ENCODE data around the gene UBA52.

DNA sequence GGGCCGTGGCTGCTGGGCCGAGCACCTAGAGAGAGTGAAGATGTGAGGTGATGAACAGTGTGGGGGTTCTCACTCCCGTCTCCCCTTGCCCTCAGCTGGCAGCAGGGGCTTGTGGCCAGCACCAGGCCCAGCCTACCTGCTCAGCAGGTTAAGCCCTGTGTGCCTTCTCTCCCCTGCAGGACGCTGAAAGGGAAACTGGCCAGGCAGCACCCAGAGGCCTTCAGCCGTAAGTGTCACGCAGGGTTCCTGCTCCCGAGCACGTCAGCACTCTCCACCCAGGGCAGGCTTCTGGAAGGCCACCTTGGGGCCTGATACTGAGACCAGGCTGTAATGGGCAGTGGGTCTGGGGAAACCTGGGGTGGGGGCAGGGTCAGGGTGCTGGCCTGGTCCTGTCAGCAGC, 4.7 kb upstream of the UBA52 start:
- TF ChIP-seq STAT5B (CRISPR knock-in tag; IDR thresholded peaks at IDR 0.05) (no peak), EZH2 (conservative IDR thresholded peaks at IDR 0.05; ENCODE audit: low read depth, low read length) (no peak), RNF2 (conservative IDR thresholded peaks at IDR 0.05; ENCODE audit: low read depth) (no peak)
- TF ChIP-seq, protein P1, sequence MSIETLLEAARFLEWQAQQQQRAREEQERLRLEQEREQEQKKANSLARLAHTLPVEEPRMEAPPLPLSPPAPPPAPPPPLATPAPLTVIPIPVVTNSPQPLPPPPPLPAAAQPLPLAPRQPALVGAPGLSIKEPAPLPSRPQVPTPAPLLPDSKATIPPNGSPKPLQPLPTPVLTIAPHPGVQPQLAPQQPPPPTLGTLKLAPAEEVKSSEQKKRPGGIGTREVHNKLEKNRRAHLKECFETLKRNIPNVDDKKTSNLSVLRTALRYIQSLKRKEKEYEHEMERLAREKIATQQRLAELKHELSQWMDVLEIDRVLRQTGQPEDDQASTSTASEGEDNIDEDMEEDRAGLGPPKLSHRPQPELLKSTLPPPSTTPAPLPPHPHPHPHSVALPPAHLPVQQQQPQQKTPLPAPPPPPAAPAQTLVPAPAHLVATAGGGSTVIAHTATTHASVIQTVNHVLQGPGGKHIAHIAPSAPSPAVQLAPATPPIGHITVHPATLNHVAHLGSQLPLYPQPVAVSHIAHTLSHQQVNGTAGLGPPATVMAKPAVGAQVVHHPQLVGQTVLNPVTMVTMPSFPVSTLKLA (IDR thresholded peaks at IDR 0.05), result no peak
- TF ChIP-seq, protein P2, sequence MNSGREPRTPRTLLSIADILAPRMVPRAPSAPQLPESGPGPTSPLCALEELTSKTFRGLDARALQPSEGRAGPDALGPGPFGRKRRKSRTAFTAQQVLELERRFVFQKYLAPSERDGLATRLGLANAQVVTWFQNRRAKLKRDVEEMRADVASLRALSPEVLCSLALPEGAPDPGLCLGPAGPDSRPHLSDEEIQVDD (CRISPR knock-in tag; IDR thresholded peaks at IDR 0.05; ENCODE audit: borderline replicate concordance), result no peak
- TF ChIP-seq, protein P3, sequence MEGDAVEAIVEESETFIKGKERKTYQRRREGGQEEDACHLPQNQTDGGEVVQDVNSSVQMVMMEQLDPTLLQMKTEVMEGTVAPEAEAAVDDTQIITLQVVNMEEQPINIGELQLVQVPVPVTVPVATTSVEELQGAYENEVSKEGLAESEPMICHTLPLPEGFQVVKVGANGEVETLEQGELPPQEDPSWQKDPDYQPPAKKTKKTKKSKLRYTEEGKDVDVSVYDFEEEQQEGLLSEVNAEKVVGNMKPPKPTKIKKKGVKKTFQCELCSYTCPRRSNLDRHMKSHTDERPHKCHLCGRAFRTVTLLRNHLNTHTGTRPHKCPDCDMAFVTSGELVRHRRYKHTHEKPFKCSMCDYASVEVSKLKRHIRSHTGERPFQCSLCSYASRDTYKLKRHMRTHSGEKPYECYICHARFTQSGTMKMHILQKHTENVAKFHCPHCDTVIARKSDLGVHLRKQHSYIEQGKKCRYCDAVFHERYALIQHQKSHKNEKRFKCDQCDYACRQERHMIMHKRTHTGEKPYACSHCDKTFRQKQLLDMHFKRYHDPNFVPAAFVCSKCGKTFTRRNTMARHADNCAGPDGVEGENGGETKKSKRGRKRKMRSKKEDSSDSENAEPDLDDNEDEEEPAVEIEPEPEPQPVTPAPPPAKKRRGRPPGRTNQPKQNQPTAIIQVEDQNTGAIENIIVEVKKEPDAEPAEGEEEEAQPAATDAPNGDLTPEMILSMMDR (CRISPR knock-in tag; IDR thresholded peaks at IDR 0.05), result no peak
